Colonic mucosa (tissue), 4 donors: ENCODE results near the gene PCBD1. TPM values are rescaled to one million over a fixed set of nuclear protein-coding genes. Genes with fewer than 3 reads are reported as not detected.

Experiments used
- DNase-seq: peaks from one replicate; pipeline ENCODE4 v3.0.0-alpha.2; 2020
- H3K27ac ChIP-seq: fragments of 200-600 bp; one replicate; pipeline ENCODE4 v1.8.0; 2021
- H3K27me3 ChIP-seq: fragments of 200-600 bp; one replicate; pipeline ENCODE4 v1.8.0; 2021
- H3K36me3 ChIP-seq: fragments of 200-600 bp; one replicate; pipeline ENCODE4 v1.8.0; 2021
- H3K4me1 ChIP-seq: fragments of 200-600 bp; one replicate; pipeline ENCODE4 v1.8.0; 2021; ENCODE audit warnings: mild to moderate bottlenecking
- H3K4me3 ChIP-seq: fragments of 200-600 bp; one replicate; pipeline ENCODE4 v1.8.0; 2021
- H3K9ac ChIP-seq, 2 donors: one replicate each; pipeline ENCODE4 v1.7.0; 2013; ENCODE audit warnings: control low read depth in 2 of 2, low read depth in 2 of 2, low read length in 2 of 2
- H3K9me3 ChIP-seq: fragments of 200-600 bp; one replicate; pipeline ENCODE4 v1.8.0; 2021
- intact Hi-C: fragments of 100-400 bp; cut with DNase I; formaldehyde crosslinking; loops from one replicate; pipeline ENCODE4 v1.14.1; 2022
- total RNA-seq, 2 donors: library from RNA; stranded (reverse); fragmentation: NEBNext Ultra II Directional in 1 of 2; extraction: Animal tissue kit (Norgen Biotek cat#: 25700) in 1 of 2; gene quantifications; one replicate each; pipeline ENCODE4 v1.2.1, GENCODE V29; 2021
- TF ChIP-seq, protein P1 (sequence below): fragments of 200-600 bp; IDR thresholded peaks from one replicate; pipeline ENCODE4 v1.8.0; 2022; ENCODE audit warnings: antibody characterized with exemption, mild to moderate bottlenecking
- donor health status: healthy.
- donor health status: DM: no; HTN: no; CAD: no.
- donor health status: DM: no; HTN: no; CAD: no.

PCBD1 gene
- total RNA-seq, 2 donors from 2014 or later, result 96.4 to 196 TPM

GRCh38 chr10:70885481-70885880 is 2.9 kb downstream of the PCBD1 start:
- no peak overlapping the region for H3K27ac ChIP-seq

GRCh38 chr10:70884741-70885140 is 3.6 kb downstream of the PCBD1 start:
- no peak overlapping the region for H3K4me3 ChIP-seq
- H3K4me1 ChIP-seq, result peaks cover 8% of the 10 kb centered on the region
- intact Hi-C loops, result no loop called here
- H3K27me3 ChIP-seq, result no peaks in the 10 kb centered on the region
- TF ChIP-seq, protein P1, sequence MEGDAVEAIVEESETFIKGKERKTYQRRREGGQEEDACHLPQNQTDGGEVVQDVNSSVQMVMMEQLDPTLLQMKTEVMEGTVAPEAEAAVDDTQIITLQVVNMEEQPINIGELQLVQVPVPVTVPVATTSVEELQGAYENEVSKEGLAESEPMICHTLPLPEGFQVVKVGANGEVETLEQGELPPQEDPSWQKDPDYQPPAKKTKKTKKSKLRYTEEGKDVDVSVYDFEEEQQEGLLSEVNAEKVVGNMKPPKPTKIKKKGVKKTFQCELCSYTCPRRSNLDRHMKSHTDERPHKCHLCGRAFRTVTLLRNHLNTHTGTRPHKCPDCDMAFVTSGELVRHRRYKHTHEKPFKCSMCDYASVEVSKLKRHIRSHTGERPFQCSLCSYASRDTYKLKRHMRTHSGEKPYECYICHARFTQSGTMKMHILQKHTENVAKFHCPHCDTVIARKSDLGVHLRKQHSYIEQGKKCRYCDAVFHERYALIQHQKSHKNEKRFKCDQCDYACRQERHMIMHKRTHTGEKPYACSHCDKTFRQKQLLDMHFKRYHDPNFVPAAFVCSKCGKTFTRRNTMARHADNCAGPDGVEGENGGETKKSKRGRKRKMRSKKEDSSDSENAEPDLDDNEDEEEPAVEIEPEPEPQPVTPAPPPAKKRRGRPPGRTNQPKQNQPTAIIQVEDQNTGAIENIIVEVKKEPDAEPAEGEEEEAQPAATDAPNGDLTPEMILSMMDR, result no peak
- H3K9me3 ChIP-seq, result no peaks in the 10 kb centered on the region
- peaks cover 7% of the 10 kb centered on the region for H3K36me3 ChIP-seq
- H3K27ac ChIP-seq, result no peak overlapping the region
- no peak for DNase-seq
- no peak overlapping the region for H3K9ac ChIP-seq

More at GRCh38 chr10:70885481-70885880, 2.9 kb downstream of the PCBD1 start:
- Histone ChIP-seq H3K4me1 (peaks cover 8% of the 10 kb centered on the region), H3K9me3 (no peaks in the 10 kb centered on the region), H3K27me3 (no peaks in the 10 kb centered on the region), H3K9ac (no peak overlapping the region), H3K4me3 (no peak overlapping the region), H3K36me3 (peaks cover 7% of the 10 kb centered on the region)
- DNase-seq, result no peak
- intact Hi-C loops, result no loop called here
- TF ChIP-seq, protein P1, result no peak

GRCh38 chr10:70880077-70880534 is 8.3 kb downstream of the PCBD1 start:
- DNase-seq, result peak; percentile 86
- H3K4me1 ChIP-seq, result no peaks in the 10 kb centered on the region
- H3K36me3 ChIP-seq, result peaks cover 4% of the 10 kb centered on the region
- no peak overlapping the region for H3K9ac ChIP-seq
- TF ChIP-seq, protein P1, result peak; percentile 86
- intact Hi-C loops, result no loop called here
- H3K9me3 ChIP-seq, result no peaks in the 10 kb centered on the region
- H3K27me3 ChIP-seq, result no peaks in the 10 kb centered on the region
- no peak overlapping the region for H3K27ac ChIP-seq
- no peak overlapping the region for H3K4me3 ChIP-seq

DNA sequence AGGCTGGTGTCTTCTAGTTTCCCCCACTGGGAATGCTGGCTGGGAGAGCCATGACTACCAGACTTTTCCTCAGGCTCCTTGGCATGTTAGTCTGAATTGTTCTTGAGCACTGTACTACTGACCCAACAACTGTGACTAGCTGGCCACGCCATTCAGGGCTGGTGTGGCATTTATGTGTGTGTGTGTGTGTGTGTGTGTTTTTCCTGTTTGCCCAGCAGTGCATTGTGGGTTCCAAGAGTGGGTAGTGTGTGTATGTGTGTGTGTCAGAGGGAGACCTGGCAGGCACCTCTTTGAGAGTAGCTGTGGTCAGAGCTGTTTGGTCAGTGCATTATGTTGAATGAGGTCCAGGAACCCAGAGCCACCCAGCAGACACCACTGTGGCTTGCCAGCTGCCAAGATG is 9.2 kb downstream of the PCBD1 start:
- no peaks in the 10 kb centered on the region for H3K36me3 ChIP-seq
- TF ChIP-seq, protein P1, result no peak
- no peak overlapping the region for H3K9ac ChIP-seq
- no peak overlapping the region for H3K27ac ChIP-seq
- H3K4me1 ChIP-seq, result no peaks in the 10 kb centered on the region
- H3K9me3 ChIP-seq, result no peaks in the 10 kb centered on the region
- intact Hi-C loops, result loop anchor here (1.0 to 5.0 kb wide), 2 partner anchors 64 to 332 kb away; partner anchors contain the start of gene SGPL1
- DNase-seq, result no peak
- no peaks in the 10 kb centered on the region for H3K27me3 ChIP-seq
- H3K4me3 ChIP-seq, result no peak overlapping the region

GRCh38 chr10:70874061-70874460 is 14.3 kb downstream of the PCBD1 start:
- intact Hi-C loops, result no loop called here
- no peaks in the 10 kb centered on the region for H3K4me1 ChIP-seq
- DNase-seq, result no peak
- no peaks in the 10 kb centered on the region for H3K9me3 ChIP-seq
- TF ChIP-seq, protein P1, result no peak
- no peak overlapping the region for H3K27ac ChIP-seq
- no peak overlapping the region for H3K4me3 ChIP-seq
- H3K9ac ChIP-seq, result no peak overlapping the region
- H3K27me3 ChIP-seq, result no peaks in the 10 kb centered on the region
- peaks cover 6% of the 10 kb centered on the region for H3K36me3 ChIP-seq
